ENCODE measurements around the gene IDH1.
"Not testable (repeated sequence)": the region's sequence is repeated elsewhere in the genome, so short reads cannot be mapped to it uniquely, and the experiment has no call there.

The IDH1 gene

GRCh38 chr2:208265801-208266552 lies 11.1 kb upstream of the IDH1 start, which contains the start of gene PIKFYVE:
Gene PIKFYVE, plus strand, starts transcription at chr2:208266255. Its CDS starts 5,265 bp downstream, at chr2:208271520.
- Histone ChIP-seq H3K9me3 (no peaks in the 10 kb centered on the region), H3K4me1 (no peaks in the 10 kb centered on the region), H3K27me3 (no peaks in the 10 kb centered on the region), H3K4me3 (ENCODE audit: low read depth, low read length) (peak within 1 kb of the TSS; percentile 97), H3K36me3 (no peaks in the 10 kb centered on the region)
- peak; percentile 96 for DNase-seq
- TF ChIP-seq CTCF (IDR thresholded peaks at IDR 0.05; ENCODE audit: low read depth, low read length) = no peak

GRCh38 chr2:208265371-208265800 lies 10.5 kb upstream of the IDH1 start:
- H3K9me3 ChIP-seq = no peaks in the 10 kb centered on the region
- no peak for TF ChIP-seq CTCF (IDR thresholded peaks at IDR 0.05; ENCODE audit: low read depth, low read length)
- no peak for DNase-seq
- peak overlapping the region; percentile 97 for H3K4me3 ChIP-seq (ENCODE audit: low read depth, low read length)
- H3K4me1 ChIP-seq = no peaks in the 10 kb centered on the region
- no peaks in the 10 kb centered on the region for H3K27me3 ChIP-seq
- H3K36me3 ChIP-seq = no peaks in the 10 kb centered on the region

GRCh38 chr2:208256849-208257813 lies 2.3 kb upstream of the IDH1 start:
- DNase-seq; H3K4me3 ChIP-seq (ENCODE audit: low read depth, low read length); H3K36me3 ChIP-seq; H3K4me1 ChIP-seq; H3K27me3 ChIP-seq; H3K9me3 ChIP-seq: not testable (repeated sequence)

GRCh38 chr2:208256192-208256782 lies 1.4 kb upstream of the IDH1 start:
- Histone ChIP-seq H3K4me3 (ENCODE audit: low read depth, low read length) (no peak overlapping the region), H3K36me3 (0 out of 2 replicates have a peak, but pooled peaks cover 3% of the 10 kb centered on the region), H3K4me1 (no peaks in the 10 kb centered on the region), H3K9me3 (no peaks in the 10 kb centered on the region), H3K27me3 (no peaks in the 10 kb centered on the region)
- DNase-seq = no peak
- peak; percentile 38 for TF ChIP-seq CTCF (IDR thresholded peaks at IDR 0.05; ENCODE audit: low read depth, low read length)

- Histone ChIP-seq H3K4me3 (ENCODE audit: low read depth, low read length) (peak overlapping the region; percentile 91), H3K27me3 (no peaks in the 10 kb centered on the region), H3K9me3 (no peaks in the 10 kb centered on the region), H3K36me3 (0 out of 2 replicates have a peak, but pooled peaks cover 3% of the 10 kb centered on the region), H3K4me1 (no peaks in the 10 kb centered on the region)
- TF ChIP-seq CTCF (IDR thresholded peaks at IDR 0.05; ENCODE audit: low read depth, low read length) = no peak
- DNase-seq = no peak
These were observed 761 bp upstream of the IDH1 start for GRCh38 chr2:208255557-208256106.
